Measurements from ENCODE around the gene OXCT1. TPM values are rescaled to one million over a fixed set of nuclear protein-coding genes. Genes with fewer than 3 reads are reported as not detected.
"Not testable (repeated sequence)": the region's sequence is repeated elsewhere in the genome, so short reads cannot be mapped to it uniquely, and the experiment has no call there.

OXCT1 gene
- total RNA-seq, 4 donors from 2014 or later: 19.5 to 335 (median 25.1) TPM

DNA sequence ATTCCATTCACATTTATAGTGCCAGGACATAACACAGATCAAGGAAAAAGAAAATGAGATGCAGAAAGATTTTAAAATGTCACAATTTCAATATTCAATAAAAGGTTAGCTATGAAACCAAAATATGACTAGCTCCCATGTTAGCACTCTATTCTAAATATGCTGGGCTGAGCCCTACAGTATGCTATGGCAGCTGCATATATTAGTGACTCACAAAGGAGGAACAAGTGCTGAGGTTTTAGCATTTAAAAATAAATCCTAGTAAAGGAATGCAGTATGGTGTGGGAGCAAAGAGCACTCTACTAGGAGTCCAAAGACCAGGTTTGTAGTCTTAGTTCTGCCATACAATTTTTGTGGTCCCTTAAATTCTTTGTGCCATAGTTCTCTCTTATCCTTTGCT, 118.4 kb downstream of the OXCT1 start:
- Histone ChIP-seq H3K27me3 (no peaks in the 10 kb centered on the region), H3K36me3 (no peaks in the 10 kb centered on the region), H3K4me3 (replicated peaks in 1 of 3) (no peak overlapping the region), H3K9me3 (no peaks in the 10 kb centered on the region), H3K27ac (no peak overlapping the region), H3K4me1 (peaks cover 0 to 7% of the 10 kb centered on the region in 2 donors)
- intact Hi-C loops (cut with DNase I): no loop called here
- no peak for DNase-seq
- TF ChIP-seq CTCF (IDR thresholded peaks at IDR 0.05) (no peak), POLR2A (IDR thresholded peaks at IDR 0.05) (no peak)

DNA sequence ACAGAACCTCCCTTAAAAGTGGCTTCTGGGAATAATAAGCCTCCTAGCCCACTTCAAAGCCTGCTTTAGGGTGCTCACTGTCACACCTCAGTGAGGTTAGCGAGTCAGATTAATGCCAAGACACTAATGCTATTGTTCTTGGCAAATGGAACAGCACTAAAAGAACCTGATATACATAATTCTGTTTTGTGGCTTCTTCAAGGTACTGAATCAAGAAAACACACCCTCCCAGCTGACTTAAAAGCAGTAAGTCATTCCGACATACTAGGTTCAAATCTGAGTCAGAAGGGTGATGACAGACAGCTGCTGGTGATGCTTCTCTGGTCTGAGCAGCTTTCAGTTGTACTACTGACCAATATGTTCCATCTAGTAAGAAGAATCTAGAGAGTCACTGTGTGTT, 121.6 kb downstream of the OXCT1 start:
- H3K4me1 ChIP-seq: peaks cover 0 to 7% of the 10 kb centered on the region in 2 donors
- intact Hi-C loops (cut with DNase I): no loop called here
- H3K27me3 ChIP-seq: no peaks in the 10 kb centered on the region
- 96 to 100% methylated on average over 2 of the region's 2 CpGs for WGBS, 2 donors
- no peaks in the 10 kb centered on the region for H3K36me3 ChIP-seq
- no peak overlapping the region for H3K4me3 ChIP-seq (replicated peaks in 1 of 3)
- no peaks in the 10 kb centered on the region for H3K9me3 ChIP-seq
- H3K27ac ChIP-seq: no peak overlapping the region
- TF ChIP-seq CTCF (IDR thresholded peaks at IDR 0.05): no peak
- TF ChIP-seq POLR2A (IDR thresholded peaks at IDR 0.05): no peak
- DNase-seq: no peak

- intact Hi-C loops (cut with DNase I): no loop called here
- WGBS, 2 donors: 100% methylated on average over 1 of the region's 1 CpG
- no peak overlapping the region for H3K27ac ChIP-seq
- no peak for DNase-seq
- TF ChIP-seq POLR2A (IDR thresholded peaks at IDR 0.05): no peak
- no peaks in the 10 kb centered on the region for H3K36me3 ChIP-seq
- no peaks in the 10 kb centered on the region for H3K9me3 ChIP-seq
- no peak overlapping the region for H3K4me3 ChIP-seq (replicated peaks in 1 of 3)
- no peaks in the 10 kb centered on the region for H3K27me3 ChIP-seq
- peaks cover 0 to 7% of the 10 kb centered on the region in 2 donors for H3K4me1 ChIP-seq
These were observed 122.5 kb downstream of the OXCT1 start for GRCh38 chr5:41747708-41748107.

DNA sequence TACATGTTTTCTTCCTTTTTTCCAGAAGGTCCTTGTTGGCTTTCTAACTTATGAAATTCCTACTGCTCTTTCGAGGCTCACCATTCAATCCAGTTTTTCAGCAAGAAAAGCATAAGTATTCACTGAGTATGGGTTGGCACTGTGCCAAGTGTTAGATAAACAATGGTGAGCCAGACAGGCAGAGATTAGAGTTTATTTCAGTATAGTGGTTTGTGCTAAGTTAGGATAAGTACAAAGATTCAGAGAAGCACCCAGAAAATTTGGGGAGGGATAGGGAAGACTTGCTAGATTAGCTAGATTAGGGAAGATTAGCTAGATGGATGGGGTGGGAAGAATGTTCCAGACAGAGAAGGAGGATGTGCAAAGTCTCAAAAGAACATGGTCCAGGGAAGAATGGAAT, 122.9 kb downstream of the OXCT1 start:
- intact Hi-C loops (cut with DNase I): no loop called here
- peak; percentile 35 to 38 for DNase-seq
- no peak overlapping the region for H3K27ac ChIP-seq
- H3K36me3 ChIP-seq: no peaks in the 10 kb centered on the region
- no peak overlapping the region for H3K4me3 ChIP-seq (replicated peaks in 1 of 3)
- TF ChIP-seq CTCF (IDR thresholded peaks at IDR 0.05): no peak
- TF ChIP-seq POLR2A (IDR thresholded peaks at IDR 0.05): no peak
- H3K27me3 ChIP-seq: no peaks in the 10 kb centered on the region
- H3K9me3 ChIP-seq: no peaks in the 10 kb centered on the region
- peaks cover 0 to 7% of the 10 kb centered on the region in 2 donors for H3K4me1 ChIP-seq
- 17 to 24% methylated on average over 1 of the region's 1 CpG for WGBS, 2 donors

- H3K27ac ChIP-seq; intact Hi-C loops (cut with DNase I); H3K4me3 ChIP-seq (replicated peaks in 1 of 3); H3K9me3 ChIP-seq; H3K4me1 ChIP-seq; H3K27me3 ChIP-seq; DNase-seq: not testable (repeated sequence)
- whole genome bisulfite sequencing, 2 donors: 100% methylated on average over 1 of the region's 1 CpG
- H3K36me3 ChIP-seq: peaks cover 0 to 13% of the 10 kb centered on the region in 2 donors
These were observed 127.6 kb downstream of the OXCT1 start for GRCh38 chr5:41742608-41743007.

GRCh38 chr5:41738710-41739354, 131.4 kb downstream of the OXCT1 start:
- H3K27me3 ChIP-seq: no peaks in the 10 kb centered on the region
- WGBS, 2 donors: 90 to 97% methylated on average over 3 of the region's 3 CpGs
- no peaks in the 10 kb centered on the region for H3K4me1 ChIP-seq
- DNase-seq: no peak
- H3K36me3 ChIP-seq: peaks cover 0 to 13% of the 10 kb centered on the region in 2 donors
- no peak overlapping the region for H3K27ac ChIP-seq
- H3K9me3 ChIP-seq: no peaks in the 10 kb centered on the region
- no peak overlapping the region for H3K4me3 ChIP-seq (replicated peaks in 1 of 3)
- intact Hi-C loops (cut with DNase I): no loop called here
- no peak for TF ChIP-seq CTCF (IDR thresholded peaks at IDR 0.05)

Data from thyroid gland (tissue), 4 donors.